ENCODE measurements around the gene MT1HL1. TPM values are rescaled to one million over a fixed set of nuclear protein-coding genes. Genes with fewer than 3 reads are reported as not detected.

The MT1HL1 gene
- total RNA-seq = not detected in 2 replicates
- long read RNA-seq = 0 reads

GRCh38 chr1:237004116-237004515 lies at the start of gene MT1HL1:
MT1HL1 (minus strand) TSS chr1:237004441; CDS start chr1:237004372, 69 bp downstream.
- peaks cover 25% of the 10 kb centered on the region for H3K27me3 Mint-ChIP-seq
- no peaks in the 10 kb centered on the region for H3K36me3 Mint-ChIP-seq (ENCODE audit: insufficient read depth)
- H3K27ac Mint-ChIP-seq = no peak within 1 kb of the TSS
- TF ChIP-seq CTCF (IDR thresholded peaks at IDR 0.05; ENCODE audit: unreplicated experiment) = no peak
- H3K4me1 Mint-ChIP-seq (ENCODE audit: low read depth) = no peaks in the 10 kb centered on the region
- DNase-seq (ENCODE audit: low spot score, unreplicated experiment) = no peak
- no peak within 1 kb of the TSS for H3K4me3 Mint-ChIP-seq (ENCODE audit: low read depth)
- H3K9me3 Mint-ChIP-seq (ENCODE audit: low read depth) = no peaks in the 10 kb centered on the region

GRCh38 chr1:237050915-237051314 lies 46.7 kb upstream of the MT1HL1 start:
- Mint-ChIP-seq H3K9me3 (ENCODE audit: low read depth) (no peaks in the 10 kb centered on the region), H3K27ac (no peak overlapping the region), H3K4me3 (ENCODE audit: low read depth) (no peak overlapping the region), H3K27me3 (peaks cover 38% of the 10 kb centered on the region), H3K4me1 (ENCODE audit: low read depth) (peaks cover 7% of the 10 kb centered on the region), H3K36me3 (ENCODE audit: insufficient read depth) (no peaks in the 10 kb centered on the region)
- DNase-seq (ENCODE audit: low spot score, unreplicated experiment) = no peak
- TF ChIP-seq CTCF (IDR thresholded peaks at IDR 0.05; ENCODE audit: unreplicated experiment) = no peak

GRCh38 chr1:237050185-237050584 lies 45.9 kb upstream of the MT1HL1 start:
- peaks cover 7% of the 10 kb centered on the region for H3K4me1 Mint-ChIP-seq (ENCODE audit: low read depth)
- no peak for TF ChIP-seq CTCF (IDR thresholded peaks at IDR 0.05; ENCODE audit: unreplicated experiment)

GRCh38 chr1:237048803-237049202 lies 44.6 kb upstream of the MT1HL1 start:
- no peak overlapping the region for H3K4me3 Mint-ChIP-seq (ENCODE audit: low read depth)
- no peak for TF ChIP-seq CTCF (IDR thresholded peaks at IDR 0.05; ENCODE audit: unreplicated experiment)
- no peaks in the 10 kb centered on the region for H3K4me1 Mint-ChIP-seq (ENCODE audit: low read depth)
- H3K9me3 Mint-ChIP-seq (ENCODE audit: low read depth) = no peaks in the 10 kb centered on the region
- DNase-seq (ENCODE audit: low spot score, unreplicated experiment) = no peak
- no peaks in the 10 kb centered on the region for H3K36me3 Mint-ChIP-seq (ENCODE audit: insufficient read depth)
- H3K27me3 Mint-ChIP-seq = peaks cover 37% of the 10 kb centered on the region
- H3K27ac Mint-ChIP-seq = no peak overlapping the region

More at GRCh38 chr1:237050185-237050584, 45.9 kb upstream of the MT1HL1 start:
- no peak for DNase-seq (ENCODE audit: low spot score, unreplicated experiment)
- Mint-ChIP-seq H3K9me3 (ENCODE audit: low read depth) (no peaks in the 10 kb centered on the region), H3K27me3 (peaks cover 33% of the 10 kb centered on the region), H3K27ac (no peak overlapping the region), H3K4me3 (ENCODE audit: low read depth) (no peak overlapping the region), H3K36me3 (ENCODE audit: insufficient read depth) (no peaks in the 10 kb centered on the region)

- TF ChIP-seq CTCF (IDR thresholded peaks at IDR 0.05; ENCODE audit: unreplicated experiment) = no peak
- Mint-ChIP-seq H3K27ac (no peak overlapping the region), H3K4me3 (ENCODE audit: low read depth) (no peak overlapping the region), H3K36me3 (ENCODE audit: insufficient read depth) (no peaks in the 10 kb centered on the region), H3K9me3 (ENCODE audit: low read depth) (no peaks in the 10 kb centered on the region), H3K27me3 (peaks cover 45% of the 10 kb centered on the region), H3K4me1 (ENCODE audit: low read depth) (peaks cover 6% of the 10 kb centered on the region)
- DNase-seq (ENCODE audit: low spot score, unreplicated experiment) = no peak
Observed at GRCh38 chr1:237045278-237046016, 41.2 kb upstream of the MT1HL1 start.

All from progenitor cell of endocrine pancreas (in vitro differentiated cells).